GM19023 (cell line): ENCODE results near the gene IL17F.

Experiments
- ATAC-seq: cut with Tn5 transposase; IDR thresholded peaks from one replicate; pipeline ENCODE4 v1.9.1; 2021; ENCODE audit warnings: mild to moderate bottlenecking, moderate library complexity; ENCODE audit not compliant: unreplicated experiment

Gene IL17F

DNA sequence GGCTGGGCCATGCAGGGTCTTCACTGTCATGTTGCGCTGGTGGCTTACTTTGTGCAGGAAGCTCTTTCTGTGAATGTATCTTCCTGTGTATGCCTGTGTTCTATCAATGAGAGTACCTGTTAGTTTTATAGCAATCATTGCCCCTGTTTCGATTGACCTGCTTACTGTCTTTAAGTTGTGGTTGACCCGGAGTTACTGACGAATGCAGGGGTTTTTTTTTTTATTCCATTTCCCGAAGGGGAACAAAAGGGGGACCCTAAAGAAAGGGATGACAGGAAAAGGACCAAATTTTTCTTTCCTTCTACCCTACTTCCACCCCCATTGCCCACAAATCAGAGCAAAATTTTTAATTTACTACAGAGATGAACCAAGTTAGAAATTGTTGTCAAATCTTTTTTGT, at the start of gene IL17F:
TSS of gene IL17F (minus strand) at position 101 of the 400 bp plus-strand sequence. CDS start at position 30, 71 bp downstream.
- no peak for ATAC-seq

DNA sequence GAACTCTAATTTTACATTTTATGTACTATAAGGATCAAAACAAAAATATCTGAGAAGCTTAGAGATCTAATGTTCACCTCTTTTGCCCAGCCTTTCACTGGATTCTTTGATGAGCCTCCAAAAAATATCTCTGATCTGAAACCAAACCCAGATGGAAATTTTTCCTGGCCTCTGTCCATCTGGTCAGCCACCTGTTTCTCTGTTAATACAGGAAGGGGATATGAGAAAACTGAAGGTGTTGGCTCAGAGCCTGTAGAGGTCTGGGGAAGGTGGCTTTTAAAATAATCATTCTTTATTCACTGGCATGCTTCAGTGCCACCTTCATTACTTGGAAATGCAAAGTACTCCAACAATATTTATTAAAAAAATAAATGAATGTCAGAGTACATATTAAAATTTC, 48.8 kb upstream of the IL17F start:
- no peak for ATAC-seq

DNA sequence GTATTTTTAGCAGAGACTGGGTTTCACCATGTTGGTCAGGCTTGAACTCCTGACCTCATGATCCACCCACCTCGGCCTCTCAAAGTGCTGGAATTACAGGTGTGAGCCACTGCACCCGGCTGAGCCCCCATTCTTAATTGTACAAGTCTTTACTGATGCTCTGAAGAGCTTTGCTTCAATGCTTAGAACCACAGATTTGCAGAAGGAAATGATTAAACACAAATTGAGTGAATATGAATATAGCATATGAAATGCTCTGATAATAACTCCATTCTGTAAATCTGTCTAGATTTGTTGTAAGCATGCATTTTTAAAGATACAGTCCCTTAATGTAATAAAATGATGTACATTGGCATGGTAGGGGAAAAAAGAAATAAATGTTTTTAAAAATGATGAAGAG, 44.5 kb upstream of the IL17F start:
- ATAC-seq = no peak

DNA sequence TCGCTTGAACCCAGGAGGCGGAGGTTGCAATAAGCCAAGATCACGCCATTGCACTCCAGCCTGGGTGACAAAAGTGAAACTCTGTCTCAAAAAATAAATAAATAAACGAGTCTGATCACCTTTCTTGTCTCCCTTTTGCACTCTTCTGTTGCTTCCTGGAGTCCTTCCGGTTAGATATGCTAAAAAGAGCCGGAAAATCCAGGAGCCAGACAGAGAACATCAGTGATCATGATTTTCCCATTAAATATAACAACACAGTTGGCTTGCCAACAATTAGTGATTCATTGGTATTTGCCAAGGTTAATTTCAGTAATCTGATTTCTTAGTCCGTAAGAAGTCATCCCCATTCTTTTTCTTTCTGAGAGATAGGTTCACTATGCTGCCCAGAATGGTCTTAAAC, 43.9 kb upstream of the IL17F start:
- no peak for ATAC-seq

DNA sequence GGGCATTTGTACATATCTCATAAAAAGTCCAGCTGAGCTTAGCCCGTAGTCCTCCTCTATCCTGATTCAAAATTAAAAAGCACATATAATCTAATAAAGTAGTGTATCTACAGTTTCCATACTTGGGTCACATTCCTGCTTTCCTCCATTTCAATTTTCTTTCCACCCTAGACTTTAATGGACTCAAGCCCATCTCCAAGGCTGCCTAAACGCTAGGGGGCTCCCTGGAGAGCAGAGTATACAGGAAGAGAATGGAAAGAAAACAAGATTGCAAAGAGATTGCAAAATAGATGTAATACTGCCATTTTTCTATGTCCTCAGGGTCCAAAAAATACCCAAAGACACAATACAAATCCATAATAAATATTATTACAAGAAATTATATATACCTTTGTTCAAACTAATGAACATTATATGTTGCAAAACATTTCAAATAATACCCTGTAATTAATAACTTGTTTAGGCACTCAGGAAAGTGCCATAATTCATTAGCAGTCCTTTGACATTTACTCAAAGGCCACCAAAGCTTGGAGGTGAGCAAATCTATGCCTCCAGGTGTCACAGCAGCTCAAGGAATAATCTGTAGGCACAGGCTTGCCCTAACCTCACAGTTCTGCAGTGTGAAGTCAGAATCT, 42.6 kb upstream of the IL17F start:
- no peak for ATAC-seq

DNA sequence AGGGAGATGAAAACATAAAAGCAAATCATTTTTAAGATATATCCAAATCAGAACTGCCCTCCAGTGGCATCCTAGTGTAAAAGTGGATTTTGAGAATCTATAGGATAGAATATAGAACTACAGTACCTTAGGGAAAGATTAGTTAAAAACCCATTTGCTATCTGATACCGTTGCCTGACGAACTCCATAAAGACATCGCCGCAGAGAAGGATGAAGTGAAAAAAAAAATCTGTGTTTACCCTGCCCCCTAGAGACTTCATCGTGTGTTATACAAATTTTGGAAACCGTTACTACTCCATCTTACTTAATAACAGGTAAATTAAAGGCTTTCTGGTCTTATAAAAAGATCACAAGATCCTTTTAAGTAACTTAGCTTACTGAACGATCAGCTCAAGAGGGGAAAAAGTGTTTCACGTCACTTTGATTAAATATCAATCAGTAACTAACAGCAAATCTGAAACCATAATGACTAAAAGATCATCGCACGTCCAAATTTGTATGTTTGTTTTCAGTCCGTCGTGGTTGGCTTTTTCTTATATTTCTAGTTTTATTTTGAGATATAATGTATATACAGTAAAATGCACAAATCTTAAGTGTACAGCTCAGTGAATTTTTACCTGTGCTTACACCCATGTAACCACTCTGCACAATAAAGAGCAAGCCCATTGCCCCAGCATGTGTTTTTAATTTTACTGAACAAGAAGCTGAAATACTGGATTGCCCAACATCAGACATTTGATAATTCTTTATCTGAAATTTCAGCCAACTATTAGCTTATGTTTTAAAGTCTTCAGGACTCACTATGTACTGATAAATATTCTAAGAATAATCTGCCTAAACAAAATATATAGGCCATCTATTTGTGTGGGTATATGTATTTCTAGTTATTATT, 41.1 kb upstream of the IL17F start:
- no peak for ATAC-seq

DNA sequence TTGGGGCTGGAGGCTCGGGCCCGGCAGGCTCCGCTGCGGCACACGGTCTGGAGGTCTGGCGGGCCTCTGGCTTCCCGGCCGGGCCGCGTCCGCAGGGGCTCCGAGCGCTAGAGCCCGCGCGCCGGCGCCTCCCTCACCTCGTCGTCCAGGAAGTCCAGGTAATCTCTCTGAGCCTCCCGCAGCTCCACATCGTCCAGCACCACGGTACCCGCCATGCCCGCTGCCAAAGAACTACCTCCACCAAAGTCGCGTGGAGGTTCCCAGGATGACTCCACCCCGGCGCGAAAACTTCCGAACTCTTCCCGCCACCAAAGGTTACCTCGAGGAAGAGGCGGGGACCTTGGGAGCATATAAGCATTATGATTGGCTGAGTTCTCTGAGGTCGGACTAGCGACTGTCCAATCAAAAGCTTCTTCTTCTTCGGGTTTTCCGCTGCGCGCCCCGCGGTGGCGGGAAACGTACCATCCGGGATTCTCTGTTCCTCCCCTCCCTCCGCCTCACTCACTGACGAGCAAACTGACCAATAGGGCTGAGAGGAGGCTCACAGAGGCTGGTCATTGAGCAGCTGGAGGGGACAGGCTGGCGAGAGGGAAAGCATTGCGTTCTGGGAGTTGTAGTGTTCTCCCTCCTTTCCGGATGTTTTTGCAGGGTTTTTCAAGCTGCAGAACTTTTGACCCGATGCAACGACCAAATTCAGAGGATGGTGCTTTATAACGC, 40.3 kb upstream of the IL17F start, which contains the start of gene MCM3:
TSS of gene MCM3 (minus strand) at position 283 of the 717 bp plus-strand sequence. CDS start at position 215, 68 bp downstream.
- peak; percentile 98 for ATAC-seq

DNA sequence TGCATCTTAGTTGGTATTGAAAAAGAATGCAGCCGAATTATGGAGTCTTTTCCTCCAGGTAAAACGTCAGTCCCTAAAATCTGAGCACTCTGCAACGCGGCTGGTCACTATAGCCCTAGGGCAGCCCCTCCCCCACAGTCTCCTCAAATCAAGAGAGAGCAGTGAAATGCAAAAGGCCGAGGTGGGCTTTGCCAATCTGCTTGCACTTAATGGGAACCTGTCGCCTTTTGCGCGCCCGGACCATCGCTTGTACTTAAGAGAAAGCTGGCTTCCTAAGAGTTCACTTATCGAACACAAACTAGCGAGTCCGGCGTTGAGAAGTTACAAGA, 39.8 kb upstream of the IL17F start:
- peak; percentile 3 for ATAC-seq

DNA sequence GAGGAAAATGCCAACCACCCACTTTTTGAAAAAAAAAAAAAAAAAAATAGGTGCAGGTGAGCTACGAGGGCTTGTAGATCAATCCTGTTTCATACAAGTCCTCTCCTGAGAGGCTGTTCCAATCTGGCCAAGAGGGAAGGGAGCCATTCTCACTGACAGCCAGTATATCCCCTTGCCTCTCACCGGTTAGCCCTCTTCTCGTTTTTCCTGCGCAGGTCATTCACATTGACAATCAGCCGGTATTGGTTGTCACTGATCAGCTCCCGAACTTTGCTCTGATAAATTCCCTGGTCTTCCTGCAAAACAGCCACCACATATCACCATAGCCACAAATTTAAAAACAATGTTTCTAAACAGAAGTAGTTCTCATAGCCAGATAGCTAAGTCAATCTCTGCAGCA, 38.8 kb upstream of the IL17F start:
- no peak for ATAC-seq

DNA sequence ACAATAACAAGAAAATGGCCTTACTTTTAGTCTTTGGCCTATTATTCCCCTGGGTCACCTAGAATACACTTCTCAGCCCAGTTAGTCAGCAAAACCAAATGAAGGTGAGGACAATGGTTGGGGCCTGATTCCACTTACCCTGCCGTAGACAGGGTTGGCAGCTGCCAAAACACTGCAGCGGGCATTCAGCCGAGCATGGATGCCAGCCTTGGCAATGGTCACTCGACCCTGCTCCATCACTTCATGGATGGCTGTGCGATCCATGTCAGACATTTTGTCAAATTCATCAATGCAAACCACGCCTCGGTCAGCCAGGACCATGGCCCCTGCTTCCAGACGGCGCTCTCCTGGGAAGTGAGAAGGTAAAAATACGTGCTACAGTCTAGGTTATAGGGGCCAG, 31.8 kb upstream of the IL17F start:
- ATAC-seq = no peak

DNA sequence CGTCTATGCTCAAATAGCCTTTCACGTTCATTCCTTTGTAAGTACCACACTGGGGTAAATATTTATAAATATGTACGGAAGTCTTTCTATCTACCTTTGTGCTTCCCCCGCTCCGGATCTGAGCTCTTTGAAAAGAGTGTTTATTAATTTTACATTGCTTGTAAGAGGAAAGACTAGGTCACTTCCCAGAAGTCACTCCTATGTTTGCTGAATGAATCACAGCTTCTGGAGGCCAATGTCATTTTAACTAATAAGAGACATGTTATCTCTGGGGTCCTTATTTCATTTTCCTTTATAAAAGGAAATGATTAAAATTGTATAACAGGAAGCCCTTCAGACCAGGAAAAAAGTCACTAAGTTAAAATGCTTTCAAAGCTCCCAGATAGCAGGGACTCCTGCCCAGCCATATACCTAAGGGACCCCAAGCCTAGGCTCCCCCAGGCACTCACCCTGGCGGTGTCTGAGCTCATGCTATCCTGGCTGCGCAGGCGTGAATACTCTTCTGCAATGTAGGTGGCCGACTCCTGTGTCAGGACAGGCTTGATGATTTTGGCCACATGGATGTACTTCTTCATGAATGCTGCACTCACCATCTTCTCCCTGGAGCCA, 27.7 kb upstream of the IL17F start:
- ATAC-seq = no peak

DNA sequence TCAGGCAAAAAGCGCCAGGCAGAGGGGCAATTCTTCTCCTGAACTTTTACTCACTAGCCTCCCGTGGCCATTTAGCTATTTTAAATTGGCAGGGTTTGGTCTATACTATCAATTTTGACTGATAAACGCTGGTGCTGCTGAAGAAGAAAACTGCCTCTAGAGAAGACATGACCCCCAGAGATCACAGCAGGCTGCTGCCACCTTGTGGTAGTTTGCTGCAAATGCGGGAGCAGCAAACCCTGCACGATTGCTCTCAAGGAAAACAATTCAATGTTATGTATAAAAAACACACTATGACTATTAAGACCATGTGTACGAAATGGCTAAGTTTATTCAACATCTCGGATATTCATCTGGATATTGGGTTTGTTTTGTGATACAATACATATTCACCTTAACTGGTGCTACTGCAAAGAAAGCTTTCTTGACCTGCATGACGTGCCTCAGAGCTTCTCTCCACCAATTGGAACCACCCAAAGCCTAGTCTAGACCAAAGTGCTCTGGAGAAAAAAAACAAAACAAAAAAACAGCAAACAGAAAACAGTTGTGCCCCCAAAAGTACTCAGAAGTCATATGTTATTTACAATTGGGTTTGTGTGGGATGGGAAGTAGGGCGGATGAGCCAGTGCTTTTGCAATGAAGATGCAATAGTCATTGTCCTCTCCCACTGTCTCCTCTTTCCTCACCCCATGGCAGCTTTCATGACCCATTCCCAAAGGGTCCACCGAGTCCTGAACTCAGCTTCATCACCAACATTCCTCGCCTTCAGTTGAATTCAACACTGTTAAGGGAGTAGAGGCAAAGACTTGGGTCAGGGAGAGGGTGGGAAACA, 19.6 kb upstream of the IL17F start:
- ATAC-seq = peak; percentile 70

DNA sequence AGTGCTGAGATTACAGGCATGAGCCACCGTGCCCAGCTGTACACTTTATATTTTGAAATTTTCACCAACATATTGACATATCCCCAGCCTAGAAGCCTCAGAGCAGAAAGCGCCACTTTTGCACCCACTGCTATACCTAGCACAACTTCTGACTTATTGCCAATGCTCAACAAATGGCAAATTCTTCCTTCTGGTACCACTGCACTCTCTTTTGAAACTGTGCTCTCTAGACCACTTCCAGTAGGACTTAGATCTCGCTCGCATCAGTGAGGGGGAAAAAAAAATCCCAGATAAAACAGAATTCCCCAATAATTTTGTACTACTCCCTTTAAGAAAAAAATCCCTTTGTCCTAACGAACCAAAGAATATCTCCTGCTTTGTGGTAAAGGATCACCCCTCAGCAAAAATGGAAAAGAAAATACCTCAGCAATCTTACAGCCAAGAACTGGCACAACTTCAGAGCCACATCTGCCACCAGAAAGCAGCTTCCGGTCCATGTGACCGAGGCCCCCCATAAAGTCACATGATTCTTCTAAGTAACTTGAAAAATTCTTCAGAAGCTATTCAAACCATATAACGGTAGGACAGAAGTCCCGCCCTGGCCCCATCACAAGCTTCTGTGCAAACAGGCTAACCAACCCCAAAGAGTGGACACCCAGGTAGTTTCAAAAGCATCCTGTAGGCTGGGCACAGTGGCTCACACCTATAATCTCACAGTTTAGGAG, 18.5 kb upstream of the IL17F start:
- no peak for ATAC-seq

DNA sequence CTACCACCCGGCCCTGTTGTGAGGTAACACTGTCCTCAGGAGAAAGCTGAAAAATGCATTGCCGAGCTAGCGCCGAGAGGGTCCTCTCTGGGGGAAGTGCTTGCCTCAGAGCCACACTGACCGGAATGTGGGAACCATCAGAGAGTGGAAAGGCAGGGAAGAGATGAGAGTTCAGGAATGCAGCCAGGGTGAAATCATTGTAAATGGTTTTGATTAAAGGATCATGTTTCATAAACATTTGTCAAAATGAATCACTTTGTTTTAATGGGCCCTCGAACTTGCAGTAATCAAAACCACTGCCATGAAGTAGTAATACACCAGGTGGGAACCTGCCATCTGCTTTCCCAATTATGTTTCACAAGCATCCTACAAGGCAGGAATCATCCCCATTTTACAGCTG, 16.9 kb upstream of the IL17F start:
- ATAC-seq = no peak

DNA sequence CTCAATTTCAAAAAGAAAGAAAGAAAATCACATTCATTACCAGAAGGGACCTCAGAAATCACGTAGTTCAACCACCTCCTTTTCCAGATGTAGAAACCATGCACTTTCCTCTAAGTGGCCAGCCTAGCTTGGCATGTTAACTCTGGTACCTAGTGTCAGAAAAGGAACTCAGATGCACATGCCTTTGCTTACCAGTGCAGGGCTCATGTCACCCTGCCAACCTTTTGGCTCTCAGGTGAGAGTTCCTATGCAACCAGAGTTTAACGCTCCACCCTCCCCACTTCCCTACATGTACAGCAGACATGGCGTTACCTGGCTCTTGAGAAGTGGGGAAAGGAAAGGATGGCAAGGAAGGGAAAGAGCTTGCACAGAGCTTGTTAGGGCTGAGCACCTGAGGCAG, 16.3 kb upstream of the IL17F start:
- ATAC-seq = no peak

DNA sequence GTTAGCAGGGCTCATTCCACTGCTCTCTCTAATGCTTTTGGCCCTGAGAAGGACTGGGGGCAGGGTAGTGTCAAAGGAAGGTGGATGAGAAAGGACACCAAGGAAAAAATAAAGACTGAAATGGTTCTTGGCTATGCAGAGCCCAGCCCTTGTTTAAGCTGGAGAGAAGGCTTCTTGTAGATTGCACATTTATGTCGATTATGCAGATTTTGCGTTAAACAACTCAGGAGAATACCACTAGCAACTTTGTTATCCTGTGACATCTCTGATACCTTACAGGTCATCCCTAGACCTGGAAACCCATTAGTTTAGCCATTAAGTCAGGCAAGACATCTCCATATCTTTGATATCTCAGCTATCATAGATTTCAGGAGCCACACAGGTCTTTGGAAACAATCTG, 11.1 kb upstream of the IL17F start:
- no peak for ATAC-seq

DNA sequence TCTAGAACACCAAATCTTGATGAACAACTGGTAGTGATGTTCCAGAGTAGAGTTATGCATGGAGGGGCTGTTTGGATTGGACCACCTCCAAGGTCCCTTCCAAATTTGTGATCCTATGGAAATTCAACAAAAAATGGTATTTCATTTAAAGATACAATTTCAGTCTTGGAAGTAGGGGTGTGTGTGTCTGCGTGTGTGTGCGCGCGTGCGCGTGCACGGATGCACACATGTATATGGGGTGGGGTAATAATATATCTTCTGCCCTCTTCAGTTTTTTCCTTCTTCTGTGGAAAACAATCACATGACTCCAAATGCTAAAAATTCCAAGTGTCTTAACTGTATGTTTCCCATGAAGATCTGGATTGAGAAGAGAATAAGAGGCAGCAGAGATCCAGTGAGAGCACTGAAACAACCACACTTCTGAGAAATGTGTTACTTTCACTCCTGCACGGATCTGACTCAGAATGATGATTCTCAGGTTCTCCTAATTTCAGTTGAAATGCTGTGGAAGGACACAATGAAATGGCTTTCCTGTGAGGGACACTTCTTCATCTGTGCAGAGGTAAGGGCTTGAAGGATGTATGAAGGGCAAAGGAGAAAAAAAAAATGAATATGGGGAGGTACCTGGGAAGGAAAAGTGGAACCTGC, 10.6 kb upstream of the IL17F start:
- ATAC-seq = no peak

DNA sequence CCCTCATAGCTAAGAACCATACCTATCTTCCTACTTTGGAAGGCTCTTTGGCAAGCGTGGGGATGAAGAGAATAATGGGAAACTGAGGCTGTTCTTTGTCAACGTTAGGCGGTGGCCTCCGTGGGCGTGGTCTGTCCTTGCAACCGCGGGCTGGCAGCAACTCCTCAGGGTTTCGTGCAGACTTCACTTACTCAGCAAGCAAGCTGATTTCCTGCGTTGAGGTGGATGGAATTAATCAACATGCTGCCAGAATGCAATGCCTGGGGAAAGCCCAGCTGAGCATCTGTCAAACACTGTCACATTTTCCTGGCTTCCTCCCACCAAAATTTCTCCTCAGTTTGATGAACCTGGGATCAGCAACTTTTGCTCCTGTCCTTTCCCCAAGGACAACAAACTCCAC, 9.2 kb upstream of the IL17F start:
- no peak for ATAC-seq

DNA sequence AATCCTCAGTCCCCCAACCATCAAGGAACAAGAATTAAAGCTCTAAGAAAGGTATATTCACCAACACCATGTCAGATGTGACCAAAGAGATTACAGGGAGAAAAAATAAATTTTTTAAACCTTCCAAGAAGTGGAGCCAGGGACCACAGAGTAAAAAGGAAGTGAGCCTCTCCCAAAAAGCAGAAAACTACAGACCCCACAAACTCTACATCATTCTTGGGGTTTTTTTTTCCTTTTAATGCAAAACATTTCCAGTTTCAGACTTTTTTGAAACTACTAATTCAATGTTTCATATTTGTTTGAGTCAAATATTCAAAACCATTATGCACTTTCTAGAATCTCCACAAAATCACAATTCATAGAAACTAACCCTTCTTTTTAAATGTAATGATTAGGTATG, 6.8 kb upstream of the IL17F start:
- ATAC-seq = no peak
